H1 (cell line): Measurements from ENCODE around the gene TVP23B. TPM values are rescaled to one million over a fixed set of nuclear protein-coding genes. Genes with fewer than 3 reads are reported as not detected.

Experiments used
- CTCF ChIA-PET: fragments of 300-600 bp; sonication (Branson Sonifier 250); formaldehyde crosslinking; loops from one replicate; lab custom pipeline; 2021; ENCODE audit not compliant: partially characterized antibody; lab: Charles Lee
- POLR2A ChIA-PET: fragments of 300-600 bp; sonication (Branson Sonifier 250); formaldehyde crosslinking; loops from one replicate; lab custom pipeline; 2021; ENCODE audit warnings: inconsistent platforms; ENCODE audit not compliant: partially characterized antibody; lab: Charles Lee
- DNase-seq, 2 experiments: peaks; one replicate each; pipeline versions ENCODE4 v3.0.0 to v3.0.0-alpha.2; 2010 to 2022; ENCODE audit warnings: low spot score in 2 of 2, low read depth in 1 of 2, mixed read lengths in 1 of 2
- FAIRE-seq: peaks from 2 replicates; lab custom pipeline; 2011; peaks lifted over from hg19 to GRCh38; lab: Jason Lieb, UNC
- H2AFZ ChIP-seq: 2 replicates; pipeline ENCODE4 v1.8.1; 2012; ENCODE audit warnings: low read length, inconsistent platforms
- H2AK5ac ChIP-seq: 2 replicates; pipeline ENCODE4 v1.6.1; 2013; ENCODE audit warnings: low read depth, low read length
- H2BK120ac ChIP-seq: replicated peaks from 2 replicates; pipeline ENCODE3; 2013; ENCODE audit warnings: low read depth, low read length, inconsistent platforms
- H2BK12ac ChIP-seq: 2 replicates; pipeline ENCODE4 v1.6.1; 2013; ENCODE audit warnings: low read depth, low read length
- H2BK15ac ChIP-seq: 2 replicates; pipeline ENCODE4 v1.6.1; 2013; ENCODE audit warnings: low read length
- H2BK20ac ChIP-seq: 2 replicates; pipeline ENCODE4 v1.6.1; 2013; ENCODE audit warnings: low read length
- H2BK5ac ChIP-seq: 2 replicates; pipeline ENCODE4 v1.6.1; 2013; ENCODE audit warnings: low read depth, low read length
- H3K14ac ChIP-seq: 2 replicates; pipeline ENCODE4 v1.6.1; 2013; ENCODE audit warnings: inconsistent platforms; ENCODE audit not compliant: insufficient read length
- H3K18ac ChIP-seq: 2 replicates; pipeline ENCODE4 v1.6.1; 2013; ENCODE audit warnings: low read length; ENCODE audit errors: extremely low read depth
- H3K23ac ChIP-seq: 2 replicates; pipeline ENCODE4 v1.6.1; 2013; ENCODE audit warnings: inconsistent platforms; ENCODE audit not compliant: insufficient read length
- H3K23me2 ChIP-seq: 2 replicates; pipeline ENCODE4 v1.6.1; 2013; ENCODE audit warnings: low read depth, low read length
- H3K27ac ChIP-seq: 2 replicates; pipeline ENCODE4 v1.6.1; 2011; ENCODE audit warnings: low read depth, low read length, inconsistent platforms
- H3K27me3 ChIP-seq, 4 experiments: replicated peaks in 1 of 4; 1 replicate in 1 of 4; 2 replicates in 3 of 4; pipeline versions ENCODE4 v1.6.1 to v1.8.1; 2011 to 2013; ENCODE audit warnings: low read length in 3 of 4, mild to moderate bottlenecking in 3 of 4, inconsistent platforms in 2 of 4, mixed read lengths in 2 of 4, moderate library complexity in 1 of 4; ENCODE audit not compliant: control insufficient read depth in 3 of 4, insufficient read depth in 3 of 4; ENCODE audit errors: extremely low read depth in 1 of 4
- H3K36me3 ChIP-seq, 4 experiments: 2 replicates each; pipeline versions ENCODE4 v1.6.1 to v1.8.1; 2011 to 2013; ENCODE audit warnings: mild to moderate bottlenecking in 4 of 4, low read length in 3 of 4, moderate library complexity in 2 of 4, control low read depth in 1 of 4, inconsistent platforms in 1 of 4; ENCODE audit not compliant: insufficient read depth in 4 of 4, control insufficient read depth in 2 of 4
- H3K4ac ChIP-seq: replicated peaks from 2 replicates; pipeline ENCODE3; 2013; ENCODE audit warnings: low read length, low read depth, mixed read lengths, inconsistent platforms; ENCODE audit not compliant: insufficient read length
- H3K4me1 ChIP-seq, 4 experiments: replicated peaks in 1 of 4; 1 replicate in 1 of 4; 2 replicates in 3 of 4; pipeline versions ENCODE4 v1.6.1 to v1.8.1; 2011 to 2013; ENCODE audit warnings: low read length in 3 of 4, inconsistent platforms in 2 of 4, mixed read lengths in 1 of 4; ENCODE audit not compliant: insufficient read depth in 4 of 4, control insufficient read depth in 3 of 4
- H3K4me2 ChIP-seq, 2 experiments: 2 replicates each; pipeline versions ENCODE4 v1.6.1 to v1.8.1; 2011 to 2013; ENCODE audit warnings: low read depth in 2 of 2, low read length in 2 of 2, control low read depth in 1 of 2, inconsistent platforms in 1 of 2, mild to moderate bottlenecking in 1 of 2; ENCODE audit not compliant: insufficient read depth in 1 of 2
- H3K4me3 ChIP-seq, 4 experiments: fragments of 200-600, 300-600 bp in 1 of 4; sonication (generic), shearing (Covaris generic), sonication (Bioruptor Twin) in 1 of 4; 2 replicates each; pipeline versions ENCODE4 v1.5.1 to v1.8.1; 2011 to 2016; ENCODE audit warnings: low read length in 4 of 4, low read depth in 3 of 4, control low read depth in 2 of 4, inconsistent platforms in 2 of 4, mild to moderate bottlenecking in 2 of 4, mixed read lengths in 1 of 4, moderate library complexity in 1 of 4; ENCODE audit not compliant: insufficient read depth in 2 of 4; ENCODE audit errors: extremely low read depth in 1 of 4
- H3K56ac ChIP-seq: replicated peaks from 2 replicates; pipeline ENCODE3; 2013; ENCODE audit warnings: low read depth, mild to moderate bottlenecking, mixed read lengths, low read length, inconsistent platforms; ENCODE audit not compliant: insufficient read length
- H3K79me1 ChIP-seq: 2 replicates; pipeline ENCODE4 v1.6.1; 2013; ENCODE audit warnings: low read depth, low read length, control low read depth
- H3K79me2 ChIP-seq, 2 experiments: 2 replicates each; pipeline versions ENCODE4 v1.6.1 to v1.8.1; 2012 to 2013; ENCODE audit warnings: low read length in 2 of 2, mild to moderate bottlenecking in 2 of 2, inconsistent platforms in 1 of 2; ENCODE audit not compliant: insufficient read depth in 2 of 2, control insufficient read depth in 1 of 2
- H3K9ac ChIP-seq, 4 experiments: replicated peaks in 1 of 4; 1 replicate in 1 of 4; 2 replicates in 3 of 4; pipeline versions ENCODE4 v1.6.1 to v1.8.1; 2011 to 2013; ENCODE audit warnings: low read depth in 3 of 4, low read length in 3 of 4, control low read depth in 2 of 4, mild to moderate bottlenecking in 2 of 4, moderate library complexity in 2 of 4, inconsistent platforms in 1 of 4; ENCODE audit errors: extremely low read depth in 1 of 4
- H3K9me3 ChIP-seq, 2 experiments: 2 replicates each; pipeline versions ENCODE4 v1.6.1 to v1.8.1; 2012 to 2013; ENCODE audit warnings: mild to moderate bottlenecking in 2 of 2, moderate library complexity in 2 of 2, control low read depth in 1 of 2, inconsistent platforms in 1 of 2, low read depth in 1 of 2, low read length in 1 of 2, mixed read lengths in 1 of 2; ENCODE audit not compliant: insufficient read depth in 2 of 2
- H4K20me1 ChIP-seq, 2 experiments: replicated peaks in 1 of 2; 2 replicates each; pipeline versions ENCODE3 to v1.8.1; 2011 to 2013; ENCODE audit warnings: inconsistent platforms in 2 of 2, low read length in 2 of 2, mild to moderate bottlenecking in 1 of 2; ENCODE audit not compliant: insufficient read depth in 2 of 2, control insufficient read depth in 1 of 2
- H4K5ac ChIP-seq: 2 replicates; pipeline ENCODE4 v1.6.1; 2013; ENCODE audit warnings: low read length, low read depth, mixed read lengths, inconsistent platforms; ENCODE audit not compliant: insufficient read length
- H4K8ac ChIP-seq: 2 replicates; pipeline ENCODE4 v1.8.0; 2013; ENCODE audit warnings: mild to moderate bottlenecking, moderate library complexity, low read length, inconsistent platforms; ENCODE audit not compliant: insufficient read depth; ENCODE audit errors: extremely low read depth
- H4K91ac ChIP-seq: replicated peaks from 2 replicates; pipeline ENCODE3; 2013; ENCODE audit warnings: low read length, mixed read lengths, inconsistent platforms; ENCODE audit not compliant: insufficient read length
- CBX8 ChIP-seq: fragments of 300-800, 300-1000 bp; sonication (generic); IDR thresholded peaks from 2 replicates; pipeline ENCODE4 v1.7.1; 2016; ENCODE audit warnings: low read depth, low read length, borderline replicate concordance
- SAP30 ChIP-seq: fragments of 300-600 bp; sonication (generic); IDR thresholded peaks from 2 replicates; pipeline ENCODE4 v1.7.1; 2012; ENCODE audit warnings: low read length, moderate library complexity, mild to moderate bottlenecking, inconsistent platforms; ENCODE audit not compliant: insufficient read depth, insufficient replicate concordance
- WGBS, 2 experiments: shearing (Covaris generic) in 1 of 2; methylation state at CpG; one replicate each; pipeline versions ENCODE4 v1.1.6 to v1.1.7; 2013 to 2015; ENCODE audit warnings: low lambda C conversion rate in 2 of 2, mixed read lengths in 2 of 2, inconsistent platforms in 1 of 2, low coverage in 1 of 2, missing lambda C conversion rate in 1 of 2; ENCODE audit not compliant: insufficient replicate concordance in 2 of 2, insufficient coverage in 1 of 2, insufficient read length in 1 of 2; ENCODE audit errors: extremely low coverage in 1 of 2, missing lambda C conversion rate in 1 of 2; 5-methylcytosine and 5-hydroxymethylcytosine counted together
- polyA plus RNA-seq, 7 experiments: library from polyadenylated mRNA; depleted of rRNA in 3 of 7; stranded (reverse) in 5 of 7; unstranded in 2 of 7; fragments of >200 nt in 5 of 7; fragments of 200-250 nt in 2 of 7; gene quantifications; 1 replicate in 5 of 7; 2 replicates in 1 of 7; 4 replicates in 1 of 7; pipeline versions ENCODE4 v1.2.1 to v1.2.3, GENCODE V29; 2011 to 2013; ENCODE audit warnings: missing spikeins in 2 of 7, mixed read lengths in 2 of 7
- total RNA-seq: library from RNA; stranded (reverse); fragmentation: NEBNext Ultra II Directional; extraction: Animal tissue kit (Norgen Biotek cat#: 25700); gene quantifications from 2 replicates; pipeline ENCODE4 v1.2.1, GENCODE V29; 2021

The TVP23B gene
- total and polyA plus RNA-seq, 2 of the 8 experiments (the other 6 are each of a cell fraction or from before 2014, with no cell fraction given), result 11.5 to 22.7 TPM

DNA sequence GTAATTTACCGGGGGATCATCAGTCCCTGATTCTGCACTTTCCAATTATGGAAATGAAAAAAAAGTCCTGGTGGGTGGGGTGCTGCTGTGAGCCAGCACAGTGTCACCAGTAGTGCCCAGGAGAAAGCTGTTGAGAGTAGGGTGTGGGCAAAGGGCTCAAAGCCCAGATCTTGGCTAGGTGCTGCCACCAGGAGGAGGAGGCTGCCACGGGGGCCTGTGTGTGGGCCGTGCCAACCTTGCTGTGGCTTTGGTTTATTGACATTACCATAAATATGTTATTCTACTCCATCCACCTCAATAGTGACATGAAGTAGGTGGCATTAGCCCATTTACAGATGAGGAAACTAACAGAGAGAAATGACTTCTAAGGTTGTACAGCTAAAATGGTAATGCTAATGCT is 70.2 kb downstream of the TVP23B start:
- Histone ChIP-seq H3K4me2 (no peak overlapping the region), H3K27ac (no peak overlapping the region), H3K18ac (no peak overlapping the region), H2BK15ac (no peak overlapping the region), H2BK20ac (no peak overlapping the region), H4K8ac (no peak overlapping the region), H4K20me1 (no peaks in the 10 kb centered on the region), H3K4me1 (peaks cover 0 to 3% (median 0%) of the 10 kb centered on the region in 4 experiments; a peak in 1 of 7 replicates), H3K23ac (no peak overlapping the region), H3K27me3 (no peaks in the 10 kb centered on the region), H3K14ac (no peak overlapping the region), H3K36me3 (no peaks in the 10 kb centered on the region), H2BK12ac (no peak overlapping the region), H3K79me1 (no peaks in the 10 kb centered on the region), H4K5ac (no peak overlapping the region), H3K56ac (no peak overlapping the region), H3K9ac (no peak overlapping the region), H4K91ac (no peak overlapping the region), H2BK5ac (no peak overlapping the region), H3K4me3 (no peak overlapping the region), H3K9me3 (no peaks in the 10 kb centered on the region), H3K4ac (no peak overlapping the region), H2AFZ (no peak overlapping the region), H3K23me2 (peaks cover 5% of the 10 kb centered on the region), H3K79me2 (peaks cover 0 to 8% of the 10 kb centered on the region in 2 experiments; a peak in 1 of 4 replicates), H2AK5ac (no peak overlapping the region), H2BK120ac (no peak overlapping the region)
- ChIA-PET POLR2A (interaction anchor here (1.2 kb wide), 1 partner anchor 23 kb away, joined by 4 read pairs; no protein-coding TSS in a partner anchor), CTCF (interaction anchor here (0.8 kb wide), 1 partner anchor 8 kb away, joined by 3 read pairs; no protein-coding TSS in a partner anchor)
- TF ChIP-seq SAP30 (no peak), CBX8 (no peak)
- DNase-seq (no peak), FAIRE-seq (no peak)
- WGBS, 2 experiments, result 85% methylated on average over 3 of the region's 3 CpGs; no CpG with 5 or more reads in 1 of the 2 experiments
